ENCODE results near the gene ZNF516. TPM values are rescaled to one million over a fixed set of nuclear protein-coding genes. Genes with fewer than 3 reads are reported as not detected.

The ZNF516 gene
- total and polyA plus RNA-seq, 2 of the 13 experiments (the other 11 are each of a cell fraction or from before 2014, with no cell fraction given), result 16.6 to 18.7 TPM

DNA sequence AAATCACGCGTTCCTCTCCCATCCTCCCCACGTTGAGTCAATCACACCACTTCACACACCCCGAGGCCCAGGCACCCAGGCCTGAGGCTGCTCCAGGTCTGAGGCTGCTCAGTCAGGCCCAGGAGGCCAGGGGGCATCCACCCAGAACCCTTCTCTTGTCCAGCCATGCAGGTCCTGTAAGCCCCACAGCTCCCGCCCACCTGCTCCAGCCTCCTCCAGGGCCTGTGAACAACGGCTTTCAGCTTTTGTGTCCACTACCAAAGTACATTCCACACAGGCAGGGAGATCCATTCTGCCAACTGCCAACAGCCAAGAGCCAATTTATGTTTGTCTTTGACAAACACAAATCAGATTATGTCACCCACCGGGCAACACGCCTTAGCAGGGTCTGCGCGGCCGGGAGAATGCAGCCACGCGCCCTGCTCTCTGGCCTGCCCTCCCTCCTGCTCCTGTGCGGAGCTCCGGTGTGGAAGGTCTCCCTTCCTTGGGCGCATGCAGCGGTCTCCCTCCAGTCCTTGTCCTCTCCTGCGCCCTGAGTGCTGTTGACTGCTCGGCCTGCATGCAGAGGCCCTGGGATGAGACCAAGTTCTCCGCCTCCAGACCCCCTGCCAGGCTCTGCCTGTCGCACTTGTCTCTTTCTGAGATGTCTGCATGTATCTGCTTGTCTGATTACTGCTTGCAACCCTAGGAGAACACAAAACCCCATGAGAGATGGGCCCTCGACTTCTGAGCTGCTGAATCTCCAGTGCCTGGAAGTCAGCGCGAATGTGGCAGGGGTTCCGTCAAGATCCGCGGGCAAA lies 146.6 kb downstream of the ZNF516 start (continued):
- TF ChIP-seq, protein P1, sequence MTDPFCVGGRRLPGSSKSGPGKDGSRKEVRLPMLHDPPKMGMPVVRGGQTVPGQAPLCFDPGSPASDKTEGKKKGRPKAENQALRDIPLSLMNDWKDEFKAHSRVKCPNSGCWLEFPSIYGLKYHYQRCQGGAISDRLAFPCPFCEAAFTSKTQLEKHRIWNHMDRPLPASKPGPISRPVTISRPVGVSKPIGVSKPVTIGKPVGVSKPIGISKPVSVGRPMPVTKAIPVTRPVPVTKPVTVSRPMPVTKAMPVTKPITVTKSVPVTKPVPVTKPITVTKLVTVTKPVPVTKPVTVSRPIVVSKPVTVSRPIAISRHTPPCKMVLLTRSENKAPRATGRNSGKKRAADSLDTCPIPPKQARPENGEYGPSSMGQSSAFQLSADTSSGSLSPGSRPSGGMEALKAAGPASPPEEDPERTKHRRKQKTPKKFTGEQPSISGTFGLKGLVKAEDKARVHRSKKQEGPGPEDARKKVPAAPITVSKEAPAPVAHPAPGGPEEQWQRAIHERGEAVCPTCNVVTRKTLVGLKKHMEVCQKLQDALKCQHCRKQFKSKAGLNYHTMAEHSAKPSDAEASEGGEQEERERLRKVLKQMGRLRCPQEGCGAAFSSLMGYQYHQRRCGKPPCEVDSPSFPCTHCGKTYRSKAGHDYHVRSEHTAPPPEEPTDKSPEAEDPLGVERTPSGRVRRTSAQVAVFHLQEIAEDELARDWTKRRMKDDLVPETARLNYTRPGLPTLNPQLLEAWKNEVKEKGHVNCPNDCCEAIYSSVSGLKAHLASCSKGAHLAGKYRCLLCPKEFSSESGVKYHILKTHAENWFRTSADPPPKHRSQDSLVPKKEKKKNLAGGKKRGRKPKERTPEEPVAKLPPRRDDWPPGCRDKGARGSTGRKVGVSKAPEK (CRISPR knock-in tag; IDR thresholded peaks at IDR 0.05; ENCODE audit: borderline replicate concordance), result no peak
- TF ChIP-seq, protein P2, sequence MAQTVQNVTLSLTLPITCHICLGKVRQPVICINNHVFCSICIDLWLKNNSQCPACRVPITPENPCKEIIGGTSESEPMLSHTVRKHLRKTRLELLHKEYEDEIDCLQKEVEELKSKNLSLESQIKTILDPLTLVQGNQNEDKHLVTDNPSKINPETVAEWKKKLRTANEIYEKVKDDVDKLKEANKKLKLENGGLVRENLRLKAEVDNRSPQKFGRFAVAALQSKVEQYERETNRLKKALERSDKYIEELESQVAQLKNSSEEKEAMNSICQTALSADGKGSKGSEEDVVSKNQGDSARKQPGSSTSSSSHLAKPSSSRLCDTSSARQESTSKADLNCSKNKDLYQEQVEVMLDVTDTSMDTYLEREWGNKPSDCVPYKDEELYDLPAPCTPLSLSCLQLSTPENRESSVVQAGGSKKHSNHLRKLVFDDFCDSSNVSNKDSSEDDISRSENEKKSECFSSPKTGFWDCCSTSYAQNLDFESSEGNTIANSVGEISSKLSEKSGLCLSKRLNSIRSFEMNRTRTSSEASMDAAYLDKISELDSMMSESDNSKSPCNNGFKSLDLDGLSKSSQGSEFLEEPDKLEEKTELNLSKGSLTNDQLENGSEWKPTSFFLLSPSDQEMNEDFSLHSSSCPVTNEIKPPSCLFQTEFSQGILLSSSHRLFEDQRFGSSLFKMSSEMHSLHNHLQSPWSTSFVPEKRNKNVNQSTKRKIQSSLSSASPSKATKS (CRISPR knock-in tag; IDR thresholded peaks at IDR 0.05), result no peak
- TF ChIP-seq IKZF1 (IDR thresholded peaks at IDR 0.05) (no peak), CEBPG (CRISPR knock-in tag; IDR thresholded peaks at IDR 0.05) (0 out of 2 replicates have a peak, but pooled peaks have one; percentile 15), ZNF431 (CRISPR knock-in tag; IDR thresholded peaks at IDR 0.05; ENCODE audit: borderline replicate concordance, low read depth) (no peak), TBX3 (IDR thresholded peaks at IDR 0.05; ENCODE audit: borderline replicate concordance) (no peak), ZNF605 (CRISPR knock-in tag; IDR thresholded peaks at IDR 0.05) (peak; percentile 76), FOXK2 (IDR thresholded peaks at IDR 0.05) (no peak), ZNF441 (CRISPR knock-in tag; IDR thresholded peaks at IDR 0.05; ENCODE audit: borderline replicate concordance) (no peak), RCOR2 (CRISPR knock-in tag; IDR thresholded peaks at IDR 0.05) (no peak)
- TF ChIP-seq, protein P3, sequence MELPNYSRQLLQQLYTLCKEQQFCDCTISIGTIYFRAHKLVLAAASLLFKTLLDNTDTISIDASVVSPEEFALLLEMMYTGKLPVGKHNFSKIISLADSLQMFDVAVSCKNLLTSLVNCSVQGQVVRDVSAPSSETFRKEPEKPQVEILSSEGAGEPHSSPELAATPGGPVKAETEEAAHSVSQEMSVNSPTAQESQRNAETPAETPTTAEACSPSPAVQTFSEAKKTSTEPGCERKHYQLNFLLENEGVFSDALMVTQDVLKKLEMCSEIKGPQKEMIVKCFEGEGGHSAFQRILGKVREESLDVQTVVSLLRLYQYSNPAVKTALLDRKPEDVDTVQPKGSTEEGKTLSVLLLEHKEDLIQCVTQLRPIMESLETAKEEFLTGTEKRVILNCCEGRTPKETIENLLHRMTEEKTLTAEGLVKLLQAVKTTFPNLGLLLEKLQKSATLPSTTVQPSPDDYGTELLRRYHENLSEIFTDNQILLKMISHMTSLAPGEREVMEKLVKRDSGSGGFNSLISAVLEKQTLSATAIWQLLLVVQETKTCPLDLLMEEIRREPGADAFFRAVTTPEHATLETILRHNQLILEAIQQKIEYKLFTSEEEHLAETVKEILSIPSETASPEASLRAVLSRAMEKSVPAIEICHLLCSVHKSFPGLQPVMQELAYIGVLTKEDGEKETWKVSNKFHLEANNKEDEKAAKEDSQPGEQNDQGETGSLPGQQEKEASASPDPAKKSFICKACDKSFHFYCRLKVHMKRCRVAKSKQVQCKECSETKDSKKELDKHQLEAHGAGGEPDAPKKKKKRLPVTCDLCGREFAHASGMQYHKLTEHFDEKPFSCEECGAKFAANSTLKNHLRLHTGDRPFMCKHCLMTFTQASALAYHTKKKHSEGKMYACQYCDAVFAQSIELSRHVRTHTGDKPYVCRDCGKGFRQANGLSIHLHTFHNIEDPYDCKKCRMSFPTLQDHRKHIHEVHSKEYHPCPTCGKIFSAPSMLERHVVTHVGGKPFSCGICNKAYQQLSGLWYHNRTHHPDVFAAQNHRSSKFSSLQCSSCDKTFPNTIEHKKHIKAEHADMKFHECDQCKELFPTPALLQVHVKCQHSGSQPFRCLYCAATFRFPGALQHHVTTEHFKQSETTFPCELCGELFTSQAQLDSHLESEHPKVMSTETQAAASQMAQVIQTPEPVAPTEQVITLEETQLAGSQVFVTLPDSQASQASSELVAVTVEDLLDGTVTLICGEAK (IDR thresholded peaks at IDR 0.05), result no peak
- TF ChIP-seq, protein P3 (CRISPR knock-in tag; IDR thresholded peaks at IDR 0.05), result no peak
